ENCODE data around the gene OSBPL10. TPM values are rescaled to one million over a fixed set of nuclear protein-coding genes. Genes with fewer than 3 reads are reported as not detected.

The OSBPL10 gene
- polyA plus RNA-seq, 2 of the 4 experiments (the other 2 are of a cell fraction) = 9.2 to 17.0 TPM

DNA sequence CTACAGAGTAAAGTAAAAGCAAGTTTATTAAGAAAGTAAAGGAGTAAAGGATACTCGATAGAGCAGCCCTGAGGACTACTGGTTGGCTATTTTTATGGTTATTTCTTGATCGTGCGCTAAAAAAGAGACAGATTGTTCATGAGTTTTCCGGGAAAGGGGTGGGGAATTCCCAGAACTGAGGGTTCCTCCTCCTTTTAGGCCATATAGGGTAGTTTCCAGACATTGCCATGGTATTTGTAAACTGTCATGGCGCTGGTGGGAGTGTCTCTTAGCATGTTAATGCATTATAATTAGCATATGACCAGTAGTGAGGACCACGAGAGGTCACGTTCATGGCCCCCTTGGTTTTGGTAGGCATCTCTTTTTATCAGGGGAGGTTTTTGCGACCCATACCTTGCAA, 213.1 kb downstream of the OSBPL10 start:
- FAIRE-seq = no peak
- no peak overlapping the region for H3K27ac ChIP-seq
- no peak overlapping the region for H3K4me2 ChIP-seq
- 82% methylated on average over 8 of the region's 8 CpGs for WGBS (ENCODE audit: missing lambda C conversion rate)
- ChIA-PET POLR2A (no interaction called here), CTCF (interaction anchor here (0.9 to 1.2 kb wide), 2 partner anchors 24 to 43 kb away, joined by 3 to 6 read pairs; no protein-coding TSS in a partner anchor)
- no peaks in the 10 kb centered on the region for H3K4me1 ChIP-seq
- DNase-seq (ENCODE audit: low read depth in 1 of 2, low spot score in 1 of 2) = no peak
- H3K4me3 ChIP-seq = no peak overlapping the region
- no peak for ATAC-seq
- TF ChIP-seq, protein P1, sequence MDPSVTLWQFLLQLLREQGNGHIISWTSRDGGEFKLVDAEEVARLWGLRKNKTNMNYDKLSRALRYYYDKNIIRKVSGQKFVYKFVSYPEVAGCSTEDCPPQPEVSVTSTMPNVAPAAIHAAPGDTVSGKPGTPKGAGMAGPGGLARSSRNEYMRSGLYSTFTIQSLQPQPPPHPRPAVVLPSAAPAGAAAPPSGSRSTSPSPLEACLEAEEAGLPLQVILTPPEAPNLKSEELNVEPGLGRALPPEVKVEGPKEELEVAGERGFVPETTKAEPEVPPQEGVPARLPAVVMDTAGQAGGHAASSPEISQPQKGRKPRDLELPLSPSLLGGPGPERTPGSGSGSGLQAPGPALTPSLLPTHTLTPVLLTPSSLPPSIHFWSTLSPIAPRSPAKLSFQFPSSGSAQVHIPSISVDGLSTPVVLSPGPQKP (IDR thresholded peaks at IDR 0.05; ENCODE audit: low read depth, low read length) = no peak
- TF ChIP-seq, protein P2, sequence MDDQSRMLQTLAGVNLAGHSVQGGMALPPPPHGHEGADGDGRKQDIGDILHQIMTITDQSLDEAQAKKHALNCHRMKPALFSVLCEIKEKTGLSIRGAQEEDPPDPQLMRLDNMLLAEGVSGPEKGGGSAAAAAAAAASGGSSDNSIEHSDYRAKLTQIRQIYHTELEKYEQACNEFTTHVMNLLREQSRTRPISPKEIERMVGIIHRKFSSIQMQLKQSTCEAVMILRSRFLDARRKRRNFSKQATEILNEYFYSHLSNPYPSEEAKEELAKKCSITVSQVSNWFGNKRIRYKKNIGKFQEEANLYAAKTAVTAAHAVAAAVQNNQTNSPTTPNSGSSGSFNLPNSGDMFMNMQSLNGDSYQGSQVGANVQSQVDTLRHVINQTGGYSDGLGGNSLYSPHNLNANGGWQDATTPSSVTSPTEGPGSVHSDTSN (IDR thresholded peaks at IDR 0.05) = no peak
- TF ChIP-seq TFCP2L1 (CRISPR knock-in tag; IDR thresholded peaks at IDR 0.05) (no peak), POLR2AphosphoS2 (conservative IDR thresholded peaks at IDR 0.05; ENCODE audit: low read length) (no peak), NR3C1 (IDR thresholded peaks at IDR 0.05) (no peak), JUNB (IDR thresholded peaks at IDR 0.05) (no peak), HOXB13 (CRISPR knock-in tag; IDR thresholded peaks at IDR 0.05; ENCODE audit: low read depth) (no peak), CBX2 (IDR thresholded peaks at IDR 0.05; ENCODE audit: borderline replicate concordance, low read depth) (no peak), GATA3 (IDR thresholded peaks at IDR 0.05; ENCODE audit: borderline replicate concordance) (no peak), RFX5 (IDR thresholded peaks at IDR 0.05) (no peak), ZNF302 (CRISPR knock-in tag; IDR thresholded peaks at IDR 0.05) (no peak)
- TF ChIP-seq, protein P3, sequence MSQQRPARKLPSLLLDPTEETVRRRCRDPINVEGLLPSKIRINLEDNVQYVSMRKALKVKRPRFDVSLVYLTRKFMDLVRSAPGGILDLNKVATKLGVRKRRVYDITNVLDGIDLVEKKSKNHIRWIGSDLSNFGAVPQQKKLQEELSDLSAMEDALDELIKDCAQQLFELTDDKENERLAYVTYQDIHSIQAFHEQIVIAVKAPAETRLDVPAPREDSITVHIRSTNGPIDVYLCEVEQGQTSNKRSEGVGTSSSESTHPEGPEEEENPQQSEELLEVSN (IDR thresholded peaks at IDR 0.05; ENCODE audit: borderline replicate concordance, low read depth) = no peak
- TF ChIP-seq, protein P4, sequence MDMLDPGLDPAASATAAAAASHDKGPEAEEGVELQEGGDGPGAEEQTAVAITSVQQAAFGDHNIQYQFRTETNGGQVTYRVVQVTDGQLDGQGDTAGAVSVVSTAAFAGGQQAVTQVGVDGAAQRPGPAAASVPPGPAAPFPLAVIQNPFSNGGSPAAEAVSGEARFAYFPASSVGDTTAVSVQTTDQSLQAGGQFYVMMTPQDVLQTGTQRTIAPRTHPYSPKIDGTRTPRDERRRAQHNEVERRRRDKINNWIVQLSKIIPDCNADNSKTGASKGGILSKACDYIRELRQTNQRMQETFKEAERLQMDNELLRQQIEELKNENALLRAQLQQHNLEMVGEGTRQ (IDR thresholded peaks at IDR 0.05) = no peak
- H3K9me3 ChIP-seq = no peaks in the 10 kb centered on the region

DNA sequence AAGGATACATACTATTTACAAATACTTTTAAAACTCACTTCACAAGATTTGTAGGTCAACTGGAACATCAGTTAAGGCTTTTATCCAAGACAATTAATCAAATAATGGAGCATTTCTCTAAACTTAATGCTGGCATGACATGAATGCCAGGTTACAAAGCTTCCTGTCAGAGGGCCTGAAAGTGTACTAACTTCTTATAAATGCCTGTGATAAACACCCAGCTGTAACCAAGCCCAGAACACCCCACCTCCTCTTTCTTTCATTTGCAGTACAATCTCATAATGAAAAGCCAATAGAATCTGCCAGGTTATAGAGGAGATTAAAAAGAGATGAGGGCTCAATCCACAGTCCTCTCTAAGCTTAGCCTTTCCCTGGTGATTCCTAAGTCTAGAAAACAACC, 214.4 kb downstream of the OSBPL10 start:
- ChIA-PET POLR2A (no interaction called here), CTCF (interaction anchor here (1.2 to 1.4 kb wide), 3 partner anchors 11 to 560 kb away, joined by 3 read pairs; no protein-coding TSS in a partner anchor)
- ATAC-seq = no peak
- Histone ChIP-seq H3K4me1 (no peaks in the 10 kb centered on the region), H3K9me3 (no peaks in the 10 kb centered on the region), H3K27ac (no peak overlapping the region), H3K4me2 (no peak overlapping the region), H3K4me3 (no peak overlapping the region)
- no peak for DNase-seq (ENCODE audit: low read depth in 1 of 2, low spot score in 1 of 2)
- FAIRE-seq = no peak
- TF ChIP-seq RCOR1 (IDR thresholded peaks at IDR 0.05; ENCODE audit: low read depth, low read length) (no peak), EHMT2 (IDR thresholded peaks at IDR 0.05; ENCODE audit: low read depth) (no peak), HOXB13 (CRISPR knock-in tag; IDR thresholded peaks at IDR 0.05; ENCODE audit: low read depth) (no peak), SREBF2 (IDR thresholded peaks at IDR 0.05) (no peak), ESRRA (IDR thresholded peaks at IDR 0.05; ENCODE audit: borderline replicate concordance, low read length) (no peak), JUNB (IDR thresholded peaks at IDR 0.05) (no peak)
- TF ChIP-seq, protein P2 (IDR thresholded peaks at IDR 0.05) = no peak
- TF ChIP-seq, protein P5, sequence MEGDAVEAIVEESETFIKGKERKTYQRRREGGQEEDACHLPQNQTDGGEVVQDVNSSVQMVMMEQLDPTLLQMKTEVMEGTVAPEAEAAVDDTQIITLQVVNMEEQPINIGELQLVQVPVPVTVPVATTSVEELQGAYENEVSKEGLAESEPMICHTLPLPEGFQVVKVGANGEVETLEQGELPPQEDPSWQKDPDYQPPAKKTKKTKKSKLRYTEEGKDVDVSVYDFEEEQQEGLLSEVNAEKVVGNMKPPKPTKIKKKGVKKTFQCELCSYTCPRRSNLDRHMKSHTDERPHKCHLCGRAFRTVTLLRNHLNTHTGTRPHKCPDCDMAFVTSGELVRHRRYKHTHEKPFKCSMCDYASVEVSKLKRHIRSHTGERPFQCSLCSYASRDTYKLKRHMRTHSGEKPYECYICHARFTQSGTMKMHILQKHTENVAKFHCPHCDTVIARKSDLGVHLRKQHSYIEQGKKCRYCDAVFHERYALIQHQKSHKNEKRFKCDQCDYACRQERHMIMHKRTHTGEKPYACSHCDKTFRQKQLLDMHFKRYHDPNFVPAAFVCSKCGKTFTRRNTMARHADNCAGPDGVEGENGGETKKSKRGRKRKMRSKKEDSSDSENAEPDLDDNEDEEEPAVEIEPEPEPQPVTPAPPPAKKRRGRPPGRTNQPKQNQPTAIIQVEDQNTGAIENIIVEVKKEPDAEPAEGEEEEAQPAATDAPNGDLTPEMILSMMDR (IDR thresholded peaks at IDR 0.05) = no peak

All from A549 (cell line).